ENCODE data around the gene ACACB.

- TF ChIP-seq CTCF (IDR thresholded peaks at IDR 0.05) (no peak), STAT6 (CRISPR knock-in tag; conservative IDR thresholded peaks at IDR 0.05; ENCODE audit: low read depth) (no peak), IRF1 (CRISPR knock-in tag; IDR thresholded peaks at IDR 0.05) (no peak), NR2C2 (CRISPR knock-in tag; IDR thresholded peaks at IDR 0.05) (no peak), MXD4 (CRISPR knock-in tag; IDR thresholded peaks at IDR 0.05; ENCODE audit: borderline replicate concordance) (no peak), E2F5 (CRISPR knock-in tag; IDR thresholded peaks at IDR 0.05) (no peak), TEAD4 (CRISPR knock-in tag; IDR thresholded peaks at IDR 0.05) (no peak), ATF3 (CRISPR knock-in tag; conservative IDR thresholded peaks at IDR 0.05) (no peak), ZSCAN18 (CRISPR knock-in tag; IDR thresholded peaks at IDR 0.05) (no peak), NR1H2 (CRISPR knock-in tag; IDR thresholded peaks at IDR 0.05) (no peak), SP1 (CRISPR knock-in tag; conservative IDR thresholded peaks at IDR 0.05) (no peak)
Measured at GRCh38 chr12:109294286-109294796, 178.0 kb downstream of the ACACB start.
